Esophagus muscularis mucosa (tissue), 4 donors: ENCODE results near the gene ZMAT3. TPM values are rescaled to one million over a fixed set of nuclear protein-coding genes. Genes with fewer than 3 reads are reported as not detected.
"Not testable (repeated sequence)": the region's sequence is repeated elsewhere in the genome, so short reads cannot be mapped to it uniquely, and the experiment has no call there.

Experiments used
- DNase-seq: peaks from one replicate; pipeline ENCODE4 v3.0.0-alpha.2; 2017; ENCODE audit errors: extremely low spot score
- H3K27ac ChIP-seq, 4 donors: fragments of 200-600 bp; sonication (generic); replicated peaks in 1 of 4; 1 replicate in 3 of 4; 2 replicates in 1 of 4; pipeline ENCODE4 v1.5.1; 2016 to 2019; ENCODE audit warnings: mild to moderate bottlenecking in 1 of 4
- H3K27me3 ChIP-seq, 4 donors: fragments of 200-600 bp; sonication (generic); one replicate each; pipeline versions ENCODE4 v1.5.1 to v1.6.0; 2016 to 2019
- H3K36me3 ChIP-seq, 4 donors: fragments of 200-600 bp; sonication (generic); one replicate each; pipeline ENCODE4 v1.5.1; 2016 to 2019
- H3K4me1 ChIP-seq, 4 donors: fragments of 200-600 bp; sonication (generic); one replicate each; pipeline ENCODE4 v1.5.1; 2016 to 2019
- H3K4me3 ChIP-seq, 4 donors: fragments of 200-600 bp; sonication (generic); 1 replicate in 2 of 4; 2 replicates in 2 of 4; pipeline ENCODE4 v1.5.1; 2016 to 2019; ENCODE audit warnings: mild to moderate bottlenecking in 4 of 4, moderate library complexity in 1 of 4
- H3K9me3 ChIP-seq, 4 donors: fragments of 200-600 bp; sonication (generic); 1 replicate in 3 of 4; 2 replicates in 1 of 4; pipeline ENCODE4 v1.5.1; 2016 to 2019
- EP300 ChIP-seq: sonication (generic); formaldehyde crosslinking; IDR thresholded peaks from one replicate; pipeline ENCODE4 v1.6.1; 2017; ENCODE audit warnings: antibody characterized with exemption
- POLR2A ChIP-seq: fragments of 450-650 bp; IDR thresholded peaks from one replicate; pipeline ENCODE4 v1.6.1; 2017; ENCODE audit warnings: antibody characterized with exemption, moderate library complexity, mild to moderate bottlenecking, low read depth
- POLR2AphosphoS5 ChIP-seq, 2 donors: sonication (generic); formaldehyde crosslinking; IDR thresholded peaks; one replicate each; pipeline ENCODE4 v1.6.1; 2017; ENCODE audit warnings: antibody characterized with exemption in 2 of 2
- WGBS: methylation state at CpG from one replicate; pipeline ENCODE4 v1.1.5; 2018; 5-methylcytosine and 5-hydroxymethylcytosine counted together
- intact Hi-C: fragments of 100-400 bp; cut with DNase I; formaldehyde crosslinking; loops from one replicate; pipeline ENCODE4 v1.15.1; 2023
- total RNA-seq, 4 donors: library from RNA; depleted of rRNA; stranded (reverse); fragments of >200 nt; gene quantifications; one replicate each; pipeline versions ENCODE4 v1.1.0 to v1.2.1, GENCODE V29; 2016
- TF ChIP-seq, protein P1 (sequence below), 3 experiments: fragments of 200-600 bp in 2 of 3; fragments of 450-650 bp in 1 of 3; sonication (generic) in 2 of 3; IDR thresholded peaks; one replicate each; pipeline ENCODE4 v1.5.1; 2017 to 2019; ENCODE audit warnings: antibody characterized with exemption in 3 of 3, mild to moderate bottlenecking in 2 of 3, moderate library complexity in 1 of 3

The ZMAT3 gene
- total RNA-seq, 4 donors from 2014 or later, result 15.2 to 26.6 (median 23.1) TPM

DNA sequence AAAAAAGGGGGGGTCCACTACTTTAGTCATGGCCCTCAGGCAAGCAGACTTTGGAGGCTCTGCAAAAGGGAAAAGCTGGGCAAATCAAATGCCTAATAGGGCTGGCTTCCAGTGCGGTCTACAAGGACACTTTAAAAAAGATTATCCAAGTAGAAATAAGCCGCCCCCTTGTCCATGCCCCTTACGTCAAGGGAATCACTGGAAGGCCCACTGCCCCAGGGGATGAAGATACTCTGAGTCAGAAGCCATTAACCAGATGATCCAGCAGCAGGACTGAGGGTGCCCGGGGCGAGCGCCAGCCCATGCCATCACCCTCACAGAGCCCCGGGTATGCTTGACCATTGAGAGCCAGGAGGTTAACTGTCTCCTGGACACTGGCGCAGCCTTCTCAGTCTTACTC lies 15.3 kb downstream of the ZMAT3 start:
- H3K4me1 ChIP-seq, result no peaks in the 10 kb centered on the region
- no peak for DNase-seq
- no peaks in the 10 kb centered on the region for H3K27me3 ChIP-seq
- H3K9me3 ChIP-seq, result no peaks in the 10 kb centered on the region
- intact Hi-C loops, result no loop called here
- H3K36me3 ChIP-seq, result peaks cover 0 to 8% (median 0%) of the 10 kb centered on the region in 4 donors
- no peak overlapping the region for H3K27ac ChIP-seq
- H3K4me3 ChIP-seq, result no peak overlapping the region
- 97% methylated on average over 5 of the region's 8 CpGs for WGBS
- TF ChIP-seq, protein P1, sequence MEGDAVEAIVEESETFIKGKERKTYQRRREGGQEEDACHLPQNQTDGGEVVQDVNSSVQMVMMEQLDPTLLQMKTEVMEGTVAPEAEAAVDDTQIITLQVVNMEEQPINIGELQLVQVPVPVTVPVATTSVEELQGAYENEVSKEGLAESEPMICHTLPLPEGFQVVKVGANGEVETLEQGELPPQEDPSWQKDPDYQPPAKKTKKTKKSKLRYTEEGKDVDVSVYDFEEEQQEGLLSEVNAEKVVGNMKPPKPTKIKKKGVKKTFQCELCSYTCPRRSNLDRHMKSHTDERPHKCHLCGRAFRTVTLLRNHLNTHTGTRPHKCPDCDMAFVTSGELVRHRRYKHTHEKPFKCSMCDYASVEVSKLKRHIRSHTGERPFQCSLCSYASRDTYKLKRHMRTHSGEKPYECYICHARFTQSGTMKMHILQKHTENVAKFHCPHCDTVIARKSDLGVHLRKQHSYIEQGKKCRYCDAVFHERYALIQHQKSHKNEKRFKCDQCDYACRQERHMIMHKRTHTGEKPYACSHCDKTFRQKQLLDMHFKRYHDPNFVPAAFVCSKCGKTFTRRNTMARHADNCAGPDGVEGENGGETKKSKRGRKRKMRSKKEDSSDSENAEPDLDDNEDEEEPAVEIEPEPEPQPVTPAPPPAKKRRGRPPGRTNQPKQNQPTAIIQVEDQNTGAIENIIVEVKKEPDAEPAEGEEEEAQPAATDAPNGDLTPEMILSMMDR (IDR thresholded peaks at IDR 0.05), result no peak
- TF ChIP-seq POLR2AphosphoS5 (IDR thresholded peaks at IDR 0.05) (no peak), POLR2A (no peak), EP300 (no peak)

- 86% methylated on average over 13 of the region's 13 CpGs for whole genome bisulfite sequencing
- H3K36me3 ChIP-seq, H3K4me1 ChIP-seq, H3K9me3 ChIP-seq, H3K4me3 ChIP-seq, intact Hi-C loops, DNase-seq, H3K27ac ChIP-seq, H3K27me3 ChIP-seq: not testable (repeated sequence)
Observed at GRCh38 chr3:179054565-179054964, 17.0 kb downstream of the ZMAT3 start.

DNA sequence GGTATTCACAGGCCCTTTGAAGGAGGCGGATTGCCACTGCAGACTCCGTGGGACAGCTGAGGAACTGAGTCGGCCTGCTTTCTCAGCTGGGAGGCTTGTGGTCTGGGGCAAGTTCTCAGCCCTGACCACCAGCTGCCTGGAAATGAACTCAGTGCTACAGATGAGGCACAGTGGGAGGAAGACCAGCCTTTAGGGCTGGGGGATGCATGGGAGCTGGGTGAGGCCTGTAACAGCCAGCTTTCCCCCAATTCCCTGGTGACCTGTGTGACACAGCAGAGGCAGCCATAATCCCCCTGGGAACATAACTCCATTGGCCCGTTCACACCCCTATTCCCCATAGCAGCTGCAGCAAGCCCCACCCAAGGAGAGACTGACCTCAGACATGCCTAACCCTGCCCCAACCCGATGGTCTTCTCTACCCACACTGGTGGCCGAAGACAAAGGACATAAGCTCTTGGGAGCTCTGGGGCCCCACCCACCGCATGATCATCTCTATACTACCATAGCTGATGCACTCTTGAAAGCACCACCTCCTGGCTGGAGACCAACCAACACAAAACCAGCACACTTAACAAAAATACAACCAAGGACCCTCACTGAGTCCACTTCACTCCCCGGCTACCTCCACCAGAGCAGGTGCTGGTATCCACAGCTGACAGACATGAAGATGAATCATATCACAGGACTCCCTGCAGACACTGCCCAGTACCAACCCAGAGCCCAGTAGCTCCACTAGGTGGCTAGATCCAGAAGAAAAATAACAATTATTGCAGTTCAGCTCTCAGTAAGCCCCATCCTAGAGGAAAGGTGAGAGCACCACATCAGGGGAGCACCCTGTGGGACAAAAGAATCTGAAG lies 24.9 kb downstream of the ZMAT3 start:
- Histone ChIP-seq H3K36me3 (no peaks in the 10 kb centered on the region), H3K27me3 (no peaks in the 10 kb centered on the region), H3K4me1 (peaks cover 4 to 14% (median 6%) of the 10 kb centered on the region in 4 donors), H3K9me3 (no peaks in the 10 kb centered on the region), H3K4me3 (no peak overlapping the region), H3K27ac (no peak overlapping the region)
- TF ChIP-seq POLR2AphosphoS5 (IDR thresholded peaks at IDR 0.05) (no peak), EP300 (no peak), POLR2A (no peak)
- TF ChIP-seq, protein P1 (IDR thresholded peaks at IDR 0.05), result no peak
- no peak for DNase-seq
- intact Hi-C loops, result no loop called here
- WGBS, result 92% methylated on average over 8 of the region's 8 CpGs

DNA sequence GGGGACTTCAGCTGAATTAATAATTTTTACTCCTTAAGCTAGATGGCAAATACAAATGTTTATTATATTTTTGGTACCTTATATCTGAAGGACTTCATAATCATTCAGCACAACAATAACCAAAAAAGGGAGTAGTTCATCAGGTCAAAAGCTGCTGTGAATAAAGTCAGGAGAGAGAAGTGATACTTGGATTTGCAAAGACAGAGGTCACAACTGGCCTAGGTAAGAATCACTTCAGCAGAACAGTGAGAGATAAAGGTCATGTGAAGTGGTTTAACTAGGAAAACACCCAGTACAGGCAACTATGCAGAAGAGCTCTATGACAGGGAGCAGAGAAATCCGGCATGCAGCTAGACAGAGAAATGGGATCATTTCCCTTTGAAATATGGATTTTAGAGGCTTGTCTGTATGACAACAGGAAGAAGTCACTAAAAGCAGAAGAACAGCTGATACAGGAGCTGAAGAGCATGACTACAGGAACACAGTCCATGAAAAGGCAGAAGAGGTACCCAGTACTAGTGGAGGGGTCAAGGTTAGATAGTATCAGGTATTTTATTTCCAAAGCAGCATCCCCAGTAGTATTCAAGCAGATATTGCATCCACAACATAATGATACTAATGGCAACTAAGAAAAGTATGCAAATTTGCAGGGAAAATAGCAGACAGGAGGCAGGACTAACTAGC lies 25.7 kb downstream of the ZMAT3 start:
- H3K9me3 ChIP-seq, result no peaks in the 10 kb centered on the region
- WGBS, result 62% methylated on average over 1 of the region's 1 CpG
- no peak overlapping the region for H3K4me3 ChIP-seq
- H3K27ac ChIP-seq, result no peak overlapping the region
- intact Hi-C loops, result no loop called here
- DNase-seq, result no peak
- no peaks in the 10 kb centered on the region for H3K36me3 ChIP-seq
- H3K4me1 ChIP-seq, result peaks cover 4 to 14% (median 6%) of the 10 kb centered on the region in 4 donors
- H3K27me3 ChIP-seq, result no peaks in the 10 kb centered on the region
- no peak for TF ChIP-seq POLR2AphosphoS5 (IDR thresholded peaks at IDR 0.05)
- no peak for TF ChIP-seq POLR2A
- TF ChIP-seq, protein P1 (IDR thresholded peaks at IDR 0.05), result no peak
- TF ChIP-seq EP300, result no peak

GRCh38 chr3:179038899-179039251 lies 32.7 kb downstream of the ZMAT3 start:
- 48% methylated on average over 4 of the region's 4 CpGs for WGBS
- H3K4me3 ChIP-seq, H3K27me3 ChIP-seq, intact Hi-C loops, H3K27ac ChIP-seq, H3K36me3 ChIP-seq, H3K9me3 ChIP-seq, DNase-seq: not testable (repeated sequence)
- peaks cover 8 to 37% (median 27%) of the 10 kb centered on the region in 4 donors for H3K4me1 ChIP-seq
